Activated effector memory CD4-positive, alpha-beta T cell treated with Interleukin-2 at 50 U/mL for 16 hours (primary cell): ENCODE data around the gene LHFPL6.

Source experiments
- DNase-seq: peaks from one replicate; pipeline ENCODE4 v3.0.0-alpha.2; 2020

LHFPL6 gene

DNA sequence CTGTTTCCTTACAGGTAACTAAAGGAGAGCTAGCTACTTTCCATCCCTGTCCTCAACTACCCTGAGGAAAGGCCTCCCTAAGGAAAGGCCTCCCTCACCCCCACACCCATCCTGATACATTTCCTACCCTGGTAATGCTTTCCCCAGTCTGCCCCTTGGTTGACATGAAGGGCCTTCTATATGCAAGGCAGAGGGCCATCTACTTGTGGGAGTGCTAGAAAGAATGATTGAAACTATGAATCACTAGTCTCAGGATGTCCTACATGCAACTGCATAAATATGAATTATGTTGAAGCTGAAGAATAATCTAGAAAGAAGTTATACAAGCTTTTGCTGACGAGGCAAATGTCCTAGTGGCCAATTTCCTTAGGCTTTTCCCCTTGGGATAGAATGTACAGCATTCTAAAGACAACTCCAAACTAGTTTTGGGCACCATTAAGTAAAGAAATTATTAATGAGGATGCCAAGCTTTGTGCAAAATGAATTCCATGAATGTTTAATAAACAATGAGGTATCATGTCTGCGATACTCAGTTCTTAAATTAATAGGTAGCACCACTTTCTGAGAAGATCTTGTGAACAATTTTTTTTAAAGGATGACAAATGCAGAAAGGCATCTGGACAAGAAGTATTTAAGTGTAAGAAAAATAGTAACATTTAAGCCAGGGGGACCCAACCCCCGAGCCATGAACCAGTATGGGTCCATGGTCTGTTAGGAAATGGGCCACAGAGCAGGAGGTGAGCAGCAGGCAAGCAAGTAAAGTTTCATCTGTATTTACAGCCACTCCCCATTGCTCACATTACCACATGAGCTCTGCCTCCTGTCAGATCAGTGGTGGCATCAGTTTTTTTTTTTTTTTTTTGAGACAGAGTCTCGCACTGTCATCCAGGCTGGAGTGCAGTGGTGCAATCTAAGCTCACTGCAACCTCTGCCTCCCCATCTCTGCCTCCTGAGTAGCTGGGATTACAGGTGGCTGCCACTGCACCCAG, 223.0 kb downstream of the LHFPL6 start:
- DNase-seq: no peak

DNA sequence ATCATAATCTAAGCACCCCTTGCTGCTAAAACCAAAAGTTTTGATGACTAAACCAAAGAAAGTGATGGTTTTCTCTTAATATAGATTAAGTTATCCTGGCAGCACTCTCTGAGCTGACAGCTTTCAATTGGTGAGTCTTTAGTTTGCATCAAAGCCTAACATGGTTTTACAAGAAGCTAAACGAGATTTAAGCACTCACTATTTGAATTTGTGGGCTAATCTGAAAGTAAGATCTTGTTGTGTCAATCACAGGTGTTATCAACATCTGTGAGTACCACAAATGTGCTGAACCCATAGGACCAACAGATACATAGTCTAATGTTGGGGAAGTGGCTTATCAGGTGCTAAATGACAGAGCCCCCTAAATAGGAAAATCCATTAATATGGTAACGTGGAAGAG, 223.9 kb downstream of the LHFPL6 start:
- DNase-seq: no peak

DNA sequence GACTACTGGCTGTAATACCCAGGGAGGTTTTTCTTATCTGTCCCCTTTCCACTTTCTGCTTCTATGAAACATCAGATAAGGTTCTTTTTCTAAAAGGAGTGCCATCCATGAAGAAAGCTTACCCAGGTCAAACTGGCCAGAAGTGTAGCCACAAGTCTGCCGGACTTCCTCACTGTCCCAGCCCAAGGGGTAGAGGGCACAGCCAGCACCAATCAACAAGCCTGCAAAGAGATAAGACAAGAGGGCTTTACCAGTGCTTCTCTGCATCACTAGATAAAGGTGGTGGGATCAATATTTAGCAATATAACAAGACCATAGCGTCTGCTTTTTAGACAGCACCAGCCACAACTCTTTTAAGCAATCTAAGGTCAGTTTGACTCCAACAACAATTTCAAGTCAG, 224.7 kb downstream of the LHFPL6 start:
- no peak for DNase-seq

DNA sequence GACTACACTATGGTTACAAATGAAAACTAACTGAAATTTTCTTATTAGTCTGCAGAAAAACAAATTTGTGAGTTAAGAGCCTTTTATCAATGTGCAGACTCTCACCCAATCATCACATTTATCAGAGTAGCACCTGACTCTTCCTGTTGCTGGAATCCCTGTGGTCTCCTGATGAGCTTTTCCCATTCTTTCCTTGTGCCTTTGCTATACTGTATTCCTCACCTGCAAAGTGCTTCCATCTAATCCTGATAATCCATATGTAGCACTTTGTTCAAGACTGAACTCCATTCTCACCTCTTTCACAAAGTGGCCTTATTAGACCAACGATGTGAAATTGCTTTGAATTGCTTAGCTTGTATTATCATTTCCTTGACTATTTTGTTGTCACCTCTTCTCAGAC, 225.3 kb downstream of the LHFPL6 start:
- DNase-seq: no peak

DNA sequence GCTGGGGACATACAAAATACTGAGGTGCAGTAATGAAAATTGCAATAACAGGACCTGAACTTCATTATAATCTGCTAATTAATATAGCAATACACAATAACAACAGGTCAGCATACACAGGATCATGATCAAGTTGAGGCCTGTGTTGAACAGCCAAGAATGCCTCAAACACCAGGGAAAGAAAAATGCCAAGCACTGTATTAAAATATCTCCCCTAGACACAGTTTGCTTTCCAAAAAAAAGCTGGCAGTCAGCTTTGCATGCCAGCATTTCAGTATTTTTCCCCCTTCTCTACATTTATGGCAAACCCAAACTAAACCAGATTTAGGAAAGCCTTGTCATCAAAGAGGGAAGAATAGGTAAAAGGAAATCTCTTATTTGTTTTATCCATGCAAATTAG, 226.9 kb downstream of the LHFPL6 start:
- DNase-seq: no peak

DNA sequence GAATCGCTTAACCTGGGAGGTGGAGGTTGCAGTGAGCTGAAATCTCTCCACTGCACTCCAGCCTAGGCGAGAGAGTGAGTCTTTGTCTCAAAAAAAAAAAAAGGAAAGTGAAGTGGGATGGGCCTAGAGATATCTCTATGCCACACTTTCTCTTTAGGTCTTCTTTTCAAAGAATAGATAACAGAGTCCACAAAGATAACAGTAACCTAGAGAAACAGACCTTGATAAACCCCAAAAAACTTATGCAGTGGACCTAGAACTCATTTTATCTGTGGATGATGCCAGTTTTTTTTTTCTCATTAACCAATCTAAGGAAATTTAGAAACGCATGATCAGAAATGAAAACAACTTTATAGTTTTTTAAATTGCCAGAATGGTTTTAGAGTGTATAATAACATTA, 227.4 kb downstream of the LHFPL6 start:
- no peak for DNase-seq

DNA sequence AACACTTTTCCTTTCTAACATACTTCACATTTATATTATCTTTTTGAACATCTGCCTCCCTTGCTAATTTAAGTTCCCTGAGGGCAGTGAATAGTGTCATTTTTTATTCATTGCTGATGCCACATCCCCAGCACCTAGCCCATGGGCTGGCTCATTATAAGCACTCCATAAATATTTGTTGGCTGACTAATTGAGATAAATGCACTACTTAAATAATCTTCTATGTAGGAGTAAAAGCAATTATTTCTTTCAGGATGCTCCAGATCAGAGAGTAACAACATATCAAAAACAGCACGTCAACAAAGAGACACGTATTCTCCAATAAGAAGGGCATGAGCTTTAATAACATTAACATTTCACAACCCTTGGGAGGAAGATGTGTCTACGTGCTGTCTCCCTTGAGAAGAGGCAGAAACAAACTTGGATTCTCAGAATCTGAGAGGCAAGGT, 228.2 kb downstream of the LHFPL6 start:
- DNase-seq: no peak

DNA sequence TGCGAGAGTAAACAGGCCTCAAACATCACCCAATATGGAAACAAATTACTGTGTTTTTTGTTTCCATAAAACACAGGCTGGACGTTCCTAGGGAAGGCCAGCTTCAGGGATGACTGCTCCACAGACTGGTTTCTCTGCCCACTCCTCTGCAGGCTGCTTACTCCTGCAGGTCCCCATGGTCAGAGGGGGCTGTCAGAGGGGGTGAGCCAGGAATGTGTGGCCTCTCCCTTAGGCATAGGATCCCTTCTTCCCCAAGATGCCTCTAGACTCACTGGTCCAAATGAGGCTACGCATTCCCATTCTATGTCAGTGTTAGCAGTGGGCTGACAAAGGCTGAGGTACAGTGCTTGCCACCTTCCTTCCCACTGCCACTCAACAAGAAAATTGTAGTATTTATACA, 229.8 kb downstream of the LHFPL6 start:
- no peak for DNase-seq

DNA sequence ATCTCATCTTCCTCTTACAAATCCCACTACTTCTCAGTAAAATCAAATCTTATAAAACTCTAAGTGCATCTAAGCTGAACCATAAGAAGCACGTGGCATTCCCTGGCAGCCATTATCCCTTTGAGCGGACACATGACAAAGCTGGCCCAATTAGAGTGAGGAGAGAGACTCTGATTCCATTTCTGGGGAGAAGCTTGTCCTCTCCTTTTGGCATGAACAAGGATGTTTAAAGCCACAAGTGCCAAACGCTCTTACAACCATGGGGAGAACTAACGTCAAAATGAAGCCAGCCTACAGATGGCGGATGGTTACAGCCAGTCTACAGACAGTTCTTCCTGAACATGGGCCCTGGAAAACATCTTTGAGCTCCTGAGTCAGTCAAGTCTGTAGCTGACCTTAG, 231.3 kb downstream of the LHFPL6 start:
- no peak for DNase-seq

DNA sequence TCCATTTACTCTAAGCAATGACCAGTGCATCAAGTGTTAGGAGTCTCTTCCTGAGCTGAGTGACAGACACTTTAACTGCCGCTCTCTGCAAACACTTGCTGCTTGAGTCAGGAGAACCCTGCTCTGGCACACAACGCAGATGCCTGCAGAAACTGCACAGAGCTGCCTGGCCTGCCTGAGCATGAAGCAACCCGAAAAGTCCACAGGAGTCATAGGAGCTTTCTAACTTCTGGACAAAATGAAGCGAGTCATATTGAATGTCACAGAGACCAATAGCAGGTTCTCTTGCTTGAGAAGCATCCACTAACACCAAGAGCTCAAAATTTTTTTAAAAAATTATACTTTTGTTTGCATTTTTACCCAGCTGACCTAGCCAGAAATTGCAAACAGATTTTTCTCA, 232.4 kb downstream of the LHFPL6 start:
- DNase-seq: no peak

DNA sequence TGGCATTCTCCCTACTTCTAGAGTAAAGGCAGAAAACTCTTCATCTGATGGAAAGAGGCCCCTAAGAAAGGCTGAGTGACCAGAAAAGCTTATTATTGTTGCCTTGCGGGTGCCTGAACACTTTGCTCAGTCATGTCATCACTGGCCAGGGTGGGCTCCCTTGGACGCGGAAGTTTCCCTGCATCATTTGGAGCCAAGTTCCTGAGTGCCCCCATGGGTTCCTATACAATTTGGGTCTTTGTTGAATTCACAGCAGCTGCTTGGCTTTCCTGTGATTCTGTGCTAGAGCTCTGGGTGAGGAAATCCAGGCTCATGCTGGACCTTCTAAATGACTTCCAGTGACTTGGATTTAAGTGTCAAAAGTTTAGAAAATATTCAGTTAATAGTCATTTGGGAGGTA, 232.9 kb downstream of the LHFPL6 start:
- no peak for DNase-seq

DNA sequence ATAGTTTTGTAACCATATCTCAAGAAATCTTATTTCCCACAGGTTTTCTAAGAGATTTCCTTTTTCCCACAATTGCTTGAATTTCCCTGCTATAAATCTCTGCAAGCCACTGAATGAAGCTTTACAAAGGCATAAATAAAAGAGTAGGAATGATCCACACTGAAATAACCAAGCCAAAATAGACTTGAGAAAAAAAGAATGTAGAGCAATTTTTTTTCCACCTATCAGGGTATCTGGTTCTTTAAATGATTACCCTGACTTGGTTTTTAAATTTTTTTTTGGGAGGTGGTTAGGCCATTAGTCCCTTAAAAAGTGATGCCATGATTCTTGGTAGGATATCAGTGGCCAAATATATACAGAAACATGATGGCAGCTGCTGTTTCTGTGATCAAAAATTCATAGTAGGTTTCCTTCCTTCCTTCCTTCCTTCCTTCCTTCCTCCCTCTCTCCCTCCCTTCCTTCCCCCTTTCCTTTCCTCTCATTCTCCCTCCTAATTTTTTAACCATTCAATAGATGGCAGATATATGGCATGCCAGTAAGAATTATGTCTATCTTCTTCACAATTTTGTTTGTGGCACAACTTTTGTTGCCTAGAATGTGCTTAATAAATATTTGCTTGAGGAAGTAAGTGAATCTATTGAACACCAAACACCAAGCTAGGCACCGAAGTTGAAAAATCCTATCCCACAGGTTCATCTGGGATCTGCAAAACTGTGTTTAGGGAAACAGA, 233.7 kb downstream of the LHFPL6 start:
- no peak for DNase-seq

DNA sequence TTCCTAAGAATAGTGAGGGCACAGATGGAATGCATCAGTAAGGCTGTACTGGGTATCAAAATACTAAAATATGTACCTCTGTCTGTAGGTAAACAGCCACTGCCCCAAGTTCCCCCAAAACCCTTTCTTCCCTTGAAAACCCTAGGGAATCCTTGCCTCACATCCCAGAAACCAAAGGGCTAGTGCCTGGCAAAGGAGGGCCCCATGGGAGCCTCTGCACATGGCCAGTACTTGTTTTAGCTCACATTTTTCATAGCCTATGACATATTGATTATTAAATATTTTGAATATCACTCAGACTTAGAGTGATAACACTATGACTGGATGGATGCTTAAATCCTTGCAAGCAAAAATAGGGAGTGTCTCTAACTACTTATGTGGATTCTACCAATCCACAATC, 237.1 kb downstream of the LHFPL6 start:
- no peak for DNase-seq

DNA sequence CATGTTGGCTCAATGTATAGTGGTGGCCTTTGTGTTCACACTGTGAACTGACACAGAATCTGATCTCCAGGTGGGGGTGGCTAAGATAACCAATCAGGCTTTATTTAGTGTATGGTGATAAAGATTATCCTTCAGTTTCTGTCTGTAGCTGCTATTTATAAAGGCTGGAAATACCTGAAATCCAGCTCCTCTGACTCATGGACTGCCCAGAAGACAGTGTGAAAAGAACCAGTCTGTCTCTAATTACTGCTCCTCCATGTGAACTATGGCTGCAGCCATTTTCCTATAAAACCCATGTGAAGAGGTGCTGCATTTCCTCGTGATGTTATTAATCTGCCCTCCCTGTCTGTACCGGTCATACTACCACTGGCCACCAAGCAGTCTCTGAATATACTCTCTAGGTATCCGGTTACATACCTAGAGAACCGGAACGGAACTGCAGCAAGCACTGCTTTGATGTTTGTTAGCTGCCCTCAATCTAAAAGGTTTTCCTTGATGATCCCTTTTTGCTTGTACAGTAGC, 238.0 kb downstream of the LHFPL6 start:
- no peak for DNase-seq

DNA sequence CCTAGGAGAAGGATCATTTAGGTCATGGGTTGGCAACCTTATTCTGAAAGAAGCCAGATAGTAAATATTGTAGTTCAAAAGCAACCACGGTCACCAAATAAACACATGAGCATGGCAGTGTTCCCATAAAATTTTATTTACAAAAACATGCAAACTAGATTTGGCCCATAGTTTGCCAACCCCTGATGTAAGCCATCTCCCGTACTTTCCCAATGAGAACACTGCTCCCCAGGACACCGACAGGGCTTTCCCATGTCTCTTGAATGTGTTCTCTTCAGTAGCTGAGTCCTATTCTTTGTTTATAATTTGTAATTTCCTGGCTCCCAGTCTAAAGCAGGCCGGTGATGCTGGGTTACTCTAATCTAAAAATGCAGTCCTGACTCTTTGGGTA, 239.6 kb downstream of the LHFPL6 start:
- DNase-seq: no peak

DNA sequence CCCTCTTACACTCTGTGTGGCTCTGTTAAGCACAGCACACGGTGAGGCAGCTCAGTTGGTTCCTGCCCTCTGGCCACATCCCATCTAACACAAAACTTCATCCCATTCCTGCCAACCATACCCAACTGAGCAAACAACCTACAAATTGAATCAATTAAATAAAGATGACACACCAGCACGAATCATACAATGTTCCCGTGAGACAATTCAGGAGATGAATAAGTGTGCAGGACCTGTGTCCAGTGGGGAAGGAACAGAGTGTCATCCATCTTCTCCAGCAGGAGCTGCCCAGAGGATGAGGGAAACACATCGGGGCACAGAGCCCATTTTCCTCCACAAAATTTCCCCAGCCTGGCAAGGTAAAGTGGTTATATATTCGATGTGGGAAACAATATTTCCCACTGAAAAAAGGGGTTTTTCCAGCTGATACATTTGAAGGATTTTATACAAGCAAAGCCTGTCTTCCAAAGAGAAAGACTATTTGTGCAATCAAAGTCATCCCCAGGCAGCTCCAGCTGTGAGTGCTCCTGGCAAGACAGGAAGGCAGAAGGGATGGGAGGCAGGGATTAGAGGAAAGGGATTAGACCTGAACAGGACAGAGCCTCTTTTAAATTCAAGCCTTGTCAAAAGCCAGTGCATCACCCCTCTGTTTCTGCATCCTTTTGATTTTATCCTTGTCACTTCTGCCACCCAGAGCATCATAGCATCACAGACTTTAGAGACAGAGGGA, 240.2 kb downstream of the LHFPL6 start:
- DNase-seq: no peak

DNA sequence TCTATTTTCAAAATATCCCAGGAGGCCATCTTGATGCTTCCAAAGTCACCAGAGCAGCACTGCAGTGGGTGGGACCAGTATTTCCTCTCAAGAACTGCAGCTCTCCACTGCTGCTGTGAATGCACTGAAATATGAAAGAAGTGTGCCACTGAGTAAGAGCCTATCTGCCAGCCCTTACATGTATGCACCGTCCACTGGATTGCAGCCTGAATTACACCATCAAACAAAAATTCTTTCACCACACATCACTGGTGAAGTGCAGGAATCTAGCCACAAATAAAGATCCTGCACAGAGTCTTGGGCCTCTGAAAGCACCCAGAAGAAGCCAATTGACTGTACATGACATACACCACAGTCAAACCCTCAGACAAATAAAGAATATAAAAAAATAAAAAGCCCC, 249.0 kb downstream of the LHFPL6 start:
- no peak for DNase-seq

DNA sequence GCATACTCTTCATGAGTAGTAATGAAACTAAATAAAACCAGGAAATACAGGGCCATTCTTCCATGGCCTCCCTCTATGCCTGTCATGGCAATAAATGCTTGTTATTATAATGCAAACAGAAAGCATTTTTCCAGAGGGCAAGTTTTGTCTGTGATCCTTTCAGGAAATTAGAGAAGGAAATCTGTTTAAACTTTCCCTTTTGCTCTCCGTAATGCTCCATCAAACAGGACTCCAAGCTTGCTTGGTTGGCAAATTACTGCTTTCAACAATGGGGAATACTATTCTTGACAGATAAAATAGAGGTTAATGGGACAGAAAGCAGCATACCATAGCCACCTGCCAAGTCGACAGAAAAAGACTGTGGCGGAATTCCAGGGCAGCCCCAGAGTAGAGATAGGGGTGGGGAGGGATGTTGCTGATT, 252.5 kb downstream of the LHFPL6 start:
- DNase-seq: no peak

DNA sequence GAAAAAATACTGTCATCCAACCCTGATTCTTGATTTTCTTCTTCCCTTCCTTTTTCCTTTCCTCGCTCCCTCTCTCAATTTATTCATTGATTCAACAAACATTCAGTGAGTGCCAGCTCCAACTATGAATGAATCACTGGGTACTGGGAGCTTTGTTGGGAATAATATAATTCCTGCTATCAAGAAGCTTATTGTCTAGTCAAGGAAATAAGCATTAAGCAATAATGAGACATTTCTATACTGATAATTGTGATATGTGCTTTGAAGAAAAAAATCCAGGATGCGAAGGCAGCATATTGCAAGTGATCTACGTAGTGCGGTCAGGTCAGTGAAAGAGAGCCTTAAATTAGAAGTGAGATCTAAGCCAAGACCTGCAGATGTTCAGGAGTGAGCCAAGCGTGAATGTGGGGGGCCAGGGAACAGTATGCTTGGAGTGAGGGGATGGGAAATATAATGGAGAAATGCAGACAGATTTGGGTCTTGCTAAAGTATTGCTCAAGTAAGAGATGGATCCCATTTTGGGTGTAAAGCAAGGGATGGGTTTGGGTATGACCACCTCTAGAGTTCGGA, 253.5 kb downstream of the LHFPL6 start:
- no peak for DNase-seq

DNA sequence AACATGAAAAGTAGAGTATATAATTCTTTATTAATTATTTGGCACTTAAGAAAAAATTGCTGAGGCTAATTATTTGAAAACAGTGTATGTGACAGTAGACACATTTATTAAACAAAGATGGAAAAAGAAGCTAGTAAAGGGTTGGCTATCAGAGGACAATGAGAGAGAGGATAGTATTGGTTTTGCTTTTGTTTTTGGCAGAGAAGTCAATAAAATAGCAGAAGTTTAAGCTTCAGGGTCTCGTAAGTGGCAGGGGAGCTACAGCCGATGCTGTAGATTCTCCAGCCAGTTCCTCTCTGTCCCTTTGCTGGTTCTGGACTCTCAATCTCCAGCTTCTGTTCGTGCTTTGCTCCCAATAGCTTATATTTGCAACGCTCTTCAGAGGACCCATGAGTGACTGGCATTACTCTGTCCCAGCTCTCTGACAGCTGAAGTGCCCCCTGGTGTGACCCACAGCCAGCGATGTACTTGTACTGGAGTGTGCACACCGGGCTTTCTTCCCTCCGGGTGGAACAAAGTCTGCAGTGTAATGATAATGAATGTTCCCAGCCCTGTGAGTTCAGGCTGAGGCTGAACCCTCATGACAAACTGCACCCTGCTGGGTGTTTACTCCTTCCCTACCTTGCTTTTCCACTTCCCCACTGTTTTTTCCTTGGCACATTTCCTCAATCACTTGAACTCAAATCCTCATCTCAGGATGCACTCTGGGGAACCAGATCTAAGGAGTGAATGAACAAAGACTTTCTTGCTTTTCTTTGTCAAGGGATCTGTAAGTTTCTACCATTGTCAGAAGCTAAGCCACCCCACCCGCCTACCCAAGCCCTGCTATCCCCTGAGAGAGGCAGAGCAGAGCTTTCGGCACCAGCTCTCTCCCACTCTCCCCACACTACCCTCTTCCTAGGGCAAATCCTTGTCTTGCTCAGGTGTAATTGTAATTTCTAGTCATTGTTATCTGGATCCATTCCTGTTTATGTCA, 254.8 kb downstream of the LHFPL6 start:
- no peak for DNase-seq

DNA sequence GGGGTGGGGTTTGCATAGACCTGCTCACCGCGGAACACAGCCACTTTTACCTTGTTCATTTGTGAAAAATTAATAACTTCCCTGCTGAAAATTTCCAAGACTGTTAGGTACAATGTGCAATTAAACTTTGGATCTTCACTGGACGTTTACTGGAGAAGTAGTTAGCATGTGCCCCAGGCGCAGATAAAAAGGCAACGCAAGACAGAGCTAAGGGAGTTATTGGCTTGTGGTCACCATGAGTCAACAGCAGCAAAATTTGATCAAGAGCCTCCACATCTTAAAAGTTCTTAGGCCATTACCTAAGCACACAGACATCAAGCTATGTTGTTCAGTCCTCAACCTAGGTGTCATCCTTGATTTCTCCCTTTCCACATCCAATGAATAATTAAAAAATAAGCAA, 257.0 kb downstream of the LHFPL6 start:
- no peak for DNase-seq

DNA sequence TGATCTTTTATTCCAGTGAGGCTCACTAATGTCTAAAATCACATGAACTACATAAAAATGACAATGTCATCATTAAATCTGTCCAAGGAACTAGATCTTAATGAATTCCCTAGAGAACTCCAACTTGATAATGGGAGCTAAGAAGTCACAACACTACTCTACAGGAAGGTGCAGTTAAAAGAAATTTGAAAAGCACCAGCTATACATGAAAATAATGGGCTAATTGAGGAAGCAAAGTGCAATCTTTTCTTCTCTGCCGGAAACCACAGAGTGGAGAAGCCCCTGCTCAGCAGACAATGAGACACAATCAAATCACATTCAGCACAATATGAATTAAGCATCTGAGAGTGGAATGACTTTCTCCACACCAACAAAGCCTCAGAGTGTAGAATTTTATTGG, 261.7 kb downstream of the LHFPL6 start:
- no peak for DNase-seq
